Inferior parietal cortex (tissue), 1 donor: Measurements from ENCODE around the gene SLC15A4.
"Not testable (repeated sequence)": the region's sequence is repeated elsewhere in the genome, so short reads cannot be mapped to it uniquely, and the experiment has no call there.

Experiments
- DNase-seq: peaks from one replicate; pipeline ENCODE4 v3.0.0-alpha.2; 2016; ENCODE audit errors: extremely low spot score

Gene SLC15A4

GRCh38 chr12:128844031-128844635 lies 20.4 kb upstream of the SLC15A4 start:
- no peak for DNase-seq

GRCh38 chr12:128843538-128843937 lies 19.8 kb upstream of the SLC15A4 start:
- DNase-seq, result no peak

- DNase-seq, result no peak
Measured at GRCh38 chr12:128842579-128842978, 18.8 kb upstream of the SLC15A4 start.

- DNase-seq, result no peak
Measured at GRCh38 chr12:128840862-128841468, 17.2 kb upstream of the SLC15A4 start.

- DNase-seq, result not testable (repeated sequence)
Measured at GRCh38 chr12:128839885-128840284, 16.1 kb upstream of the SLC15A4 start.

- DNase-seq, result no peak
Measured at GRCh38 chr12:128833418-128833817, 9.7 kb upstream of the SLC15A4 start.

GRCh38 chr12:128830505-128830893 lies 6.7 kb upstream of the SLC15A4 start:
- no peak for DNase-seq

GRCh38 chr12:128829861-128830504 lies 6.2 kb upstream of the SLC15A4 start:
- no peak for DNase-seq

GRCh38 chr12:128827724-128828123 lies 4.0 kb upstream of the SLC15A4 start:
- no peak for DNase-seq

- no peak for DNase-seq
Measured at GRCh38 chr12:128825835-128826234, 2.1 kb upstream of the SLC15A4 start.

- DNase-seq, result no peak
Measured at GRCh38 chr12:128823216-128823915, 392 bp downstream of the SLC15A4 start.

GRCh38 chr12:128820723-128821432 lies 2.9 kb downstream of the SLC15A4 start:
- no peak for DNase-seq

GRCh38 chr12:128820253-128820652 lies 3.5 kb downstream of the SLC15A4 start:
- DNase-seq, result no peak

- DNase-seq, result no peak
Measured at GRCh38 chr12:128819293-128820144, 4.2 kb downstream of the SLC15A4 start.

GRCh38 chr12:128818065-128819022 lies 5.4 kb downstream of the SLC15A4 start:
- no peak for DNase-seq

GRCh38 chr12:128817111-128818015 lies 6.4 kb downstream of the SLC15A4 start:
- no peak for DNase-seq

GRCh38 chr12:128816643-128816920 lies 7.2 kb downstream of the SLC15A4 start:
- DNase-seq, result no peak

- peak; percentile 1 for DNase-seq
Measured at GRCh38 chr12:128815779-128816642, 7.7 kb downstream of the SLC15A4 start.
